Esophagus muscularis mucosa (tissue), 4 donors: ENCODE measurements around the gene ATP4B. TPM values are rescaled to one million over a fixed set of nuclear protein-coding genes. Genes with fewer than 3 reads are reported as not detected.

Source experiments
- DNase-seq: peaks from one replicate; pipeline ENCODE4 v3.0.0-alpha.2; 2017; ENCODE audit errors: extremely low spot score
- H3K27ac ChIP-seq, 4 donors: fragments of 200-600 bp; sonication (generic); replicated peaks in 1 of 4; 1 replicate in 3 of 4; 2 replicates in 1 of 4; pipeline ENCODE4 v1.5.1; 2016 to 2019; ENCODE audit warnings: mild to moderate bottlenecking in 1 of 4
- H3K27me3 ChIP-seq, 4 donors: fragments of 200-600 bp; sonication (generic); one replicate each; pipeline versions ENCODE4 v1.5.1 to v1.6.0; 2016 to 2019
- H3K36me3 ChIP-seq, 4 donors: fragments of 200-600 bp; sonication (generic); one replicate each; pipeline ENCODE4 v1.5.1; 2016 to 2019
- H3K4me1 ChIP-seq, 4 donors: fragments of 200-600 bp; sonication (generic); one replicate each; pipeline ENCODE4 v1.5.1; 2016 to 2019
- H3K4me3 ChIP-seq, 4 donors: fragments of 200-600 bp; sonication (generic); 1 replicate in 2 of 4; 2 replicates in 2 of 4; pipeline ENCODE4 v1.5.1; 2016 to 2019; ENCODE audit warnings: mild to moderate bottlenecking in 4 of 4, moderate library complexity in 1 of 4
- H3K9me3 ChIP-seq, 4 donors: fragments of 200-600 bp; sonication (generic); 1 replicate in 3 of 4; 2 replicates in 1 of 4; pipeline ENCODE4 v1.5.1; 2016 to 2019
- CTCF ChIP-seq, 3 experiments: fragments of 200-600 bp in 2 of 3; fragments of 450-650 bp in 1 of 3; sonication (generic) in 2 of 3; IDR thresholded peaks; one replicate each; pipeline ENCODE4 v1.5.1; 2017 to 2019; ENCODE audit warnings: antibody characterized with exemption in 3 of 3, mild to moderate bottlenecking in 2 of 3, moderate library complexity in 1 of 3
- EP300 ChIP-seq: sonication (generic); formaldehyde crosslinking; IDR thresholded peaks from one replicate; pipeline ENCODE4 v1.6.1; 2017; ENCODE audit warnings: antibody characterized with exemption
- POLR2A ChIP-seq: fragments of 450-650 bp; IDR thresholded peaks from one replicate; pipeline ENCODE4 v1.6.1; 2017; ENCODE audit warnings: antibody characterized with exemption, moderate library complexity, mild to moderate bottlenecking, low read depth
- POLR2AphosphoS5 ChIP-seq, 2 donors: sonication (generic); formaldehyde crosslinking; IDR thresholded peaks; one replicate each; pipeline ENCODE4 v1.6.1; 2017; ENCODE audit warnings: antibody characterized with exemption in 2 of 2
- WGBS: methylation state at CpG from one replicate; pipeline ENCODE4 v1.1.5; 2018; 5-methylcytosine and 5-hydroxymethylcytosine counted together
- intact Hi-C: fragments of 100-400 bp; cut with DNase I; formaldehyde crosslinking; loops from one replicate; pipeline ENCODE4 v1.15.1; 2023
- total RNA-seq, 4 donors: library from RNA; depleted of rRNA; stranded (reverse); fragments of >200 nt; gene quantifications; one replicate each; pipeline versions ENCODE4 v1.1.0 to v1.2.1, GENCODE V29; 2016

ATP4B gene
- total RNA-seq, 4 donors from 2014 or later = not detected

- 91% methylated on average over 2 of the region's 2 CpGs for WGBS
Observed at GRCh38 chr13:113661509-113661908, 3.5 kb upstream of the ATP4B start.

DNA sequence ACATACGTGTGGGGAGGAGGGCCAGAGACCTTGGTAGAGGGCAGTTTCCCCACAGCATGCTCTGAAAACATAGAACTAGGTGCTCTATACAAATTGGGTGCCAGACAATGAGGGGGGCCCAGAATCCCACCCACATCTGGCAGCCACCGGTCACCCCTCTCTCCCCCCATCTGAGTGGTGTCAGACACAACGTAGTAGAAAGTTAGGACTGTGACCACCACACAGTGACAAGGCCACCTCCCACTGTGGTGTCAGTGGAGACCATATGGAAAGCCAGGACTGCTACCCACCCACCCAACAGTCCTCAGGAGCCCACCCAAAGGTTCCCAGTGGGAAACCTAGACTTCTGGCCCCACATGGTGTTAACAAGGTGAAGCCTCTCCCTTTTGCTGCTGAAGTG, 2.1 kb upstream of the ATP4B start:
- H3K36me3 ChIP-seq = no peaks in the 10 kb centered on the region
- no peak for TF ChIP-seq POLR2AphosphoS5 (IDR thresholded peaks at IDR 0.05)
- no peak for TF ChIP-seq POLR2A
- TF ChIP-seq CTCF (IDR thresholded peaks at IDR 0.05) = no peak
- no peak for TF ChIP-seq EP300
- H3K4me3 ChIP-seq = no peak overlapping the region
- peaks cover 0 to 4% (median 0%) of the 10 kb centered on the region in 4 donors for H3K27me3 ChIP-seq
- no peak for DNase-seq
- no peak overlapping the region for H3K27ac ChIP-seq
- WGBS = 82% methylated on average over 3 of the region's 3 CpGs
- H3K9me3 ChIP-seq = peaks cover 0 to 18% (median 4%) of the 10 kb centered on the region in 4 donors
- no peaks in the 10 kb centered on the region for H3K4me1 ChIP-seq
- intact Hi-C loops = no loop called here

More at GRCh38 chr13:113661509-113661908, 3.5 kb upstream of the ATP4B start:
- no peak overlapping the region for H3K4me3 ChIP-seq
- intact Hi-C loops = no loop called here
- no peak overlapping the region for H3K27ac ChIP-seq
- H3K27me3 ChIP-seq = peaks cover 0 to 4% (median 0%) of the 10 kb centered on the region in 4 donors
- H3K9me3 ChIP-seq = peaks cover 0 to 18% (median 4%) of the 10 kb centered on the region in 4 donors
- no peaks in the 10 kb centered on the region for H3K4me1 ChIP-seq
- no peak for DNase-seq
- TF ChIP-seq POLR2AphosphoS5 (IDR thresholded peaks at IDR 0.05) (no peak), EP300 (no peak), CTCF (IDR thresholded peaks at IDR 0.05) (no peak), POLR2A (no peak)
- no peaks in the 10 kb centered on the region for H3K36me3 ChIP-seq

GRCh38 chr13:113659337-113659736, 1.3 kb upstream of the ATP4B start:
- Histone ChIP-seq H3K27me3 (peaks cover 0 to 4% (median 0%) of the 10 kb centered on the region in 4 donors), H3K36me3 (no peaks in the 10 kb centered on the region), H3K27ac (no peak overlapping the region), H3K4me1 (no peaks in the 10 kb centered on the region), H3K4me3 (no peak overlapping the region), H3K9me3 (peaks cover 0 to 18% (median 4%) of the 10 kb centered on the region in 4 donors)
- intact Hi-C loops = no loop called here
- 95% methylated on average over 8 of the region's 8 CpGs for WGBS
- TF ChIP-seq EP300 (no peak), POLR2A (no peak)
- DNase-seq = no peak

DNA sequence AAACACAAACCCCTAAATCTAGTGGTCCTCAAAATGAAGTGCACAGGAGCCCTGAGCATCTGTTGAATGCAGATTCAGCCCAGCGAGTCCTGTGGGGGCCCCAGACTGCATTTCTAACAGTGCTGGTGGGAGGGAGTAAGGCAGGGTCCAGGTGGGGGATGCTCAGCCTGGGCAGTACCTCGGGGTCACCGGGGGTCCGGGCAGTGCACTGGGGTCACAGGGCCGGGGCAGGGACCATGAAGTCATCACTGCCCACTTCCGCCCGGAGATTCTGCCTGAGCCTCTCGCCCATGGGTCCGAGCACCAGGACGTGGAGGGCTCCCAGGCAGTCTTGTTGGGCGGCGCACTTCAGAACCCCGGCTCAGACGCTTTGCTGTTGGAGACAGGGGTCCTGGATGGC, 838 bp upstream of the ATP4B start:
- Histone ChIP-seq H3K4me1 (no peaks in the 10 kb centered on the region), H3K27ac (no peak overlapping the region), H3K4me3 (no peak overlapping the region), H3K36me3 (no peaks in the 10 kb centered on the region), H3K27me3 (peaks cover 0 to 4% (median 0%) of the 10 kb centered on the region in 4 donors), H3K9me3 (peaks cover 0 to 18% (median 4%) of the 10 kb centered on the region in 4 donors)
- intact Hi-C loops = no loop called here
- DNase-seq = no peak
- no peak for TF ChIP-seq POLR2A
- no peak for TF ChIP-seq CTCF (IDR thresholded peaks at IDR 0.05)
- TF ChIP-seq EP300 = no peak
- no peak for TF ChIP-seq POLR2AphosphoS5 (IDR thresholded peaks at IDR 0.05)
- 83% methylated on average over 12 of the region's 14 CpGs for WGBS

DNA sequence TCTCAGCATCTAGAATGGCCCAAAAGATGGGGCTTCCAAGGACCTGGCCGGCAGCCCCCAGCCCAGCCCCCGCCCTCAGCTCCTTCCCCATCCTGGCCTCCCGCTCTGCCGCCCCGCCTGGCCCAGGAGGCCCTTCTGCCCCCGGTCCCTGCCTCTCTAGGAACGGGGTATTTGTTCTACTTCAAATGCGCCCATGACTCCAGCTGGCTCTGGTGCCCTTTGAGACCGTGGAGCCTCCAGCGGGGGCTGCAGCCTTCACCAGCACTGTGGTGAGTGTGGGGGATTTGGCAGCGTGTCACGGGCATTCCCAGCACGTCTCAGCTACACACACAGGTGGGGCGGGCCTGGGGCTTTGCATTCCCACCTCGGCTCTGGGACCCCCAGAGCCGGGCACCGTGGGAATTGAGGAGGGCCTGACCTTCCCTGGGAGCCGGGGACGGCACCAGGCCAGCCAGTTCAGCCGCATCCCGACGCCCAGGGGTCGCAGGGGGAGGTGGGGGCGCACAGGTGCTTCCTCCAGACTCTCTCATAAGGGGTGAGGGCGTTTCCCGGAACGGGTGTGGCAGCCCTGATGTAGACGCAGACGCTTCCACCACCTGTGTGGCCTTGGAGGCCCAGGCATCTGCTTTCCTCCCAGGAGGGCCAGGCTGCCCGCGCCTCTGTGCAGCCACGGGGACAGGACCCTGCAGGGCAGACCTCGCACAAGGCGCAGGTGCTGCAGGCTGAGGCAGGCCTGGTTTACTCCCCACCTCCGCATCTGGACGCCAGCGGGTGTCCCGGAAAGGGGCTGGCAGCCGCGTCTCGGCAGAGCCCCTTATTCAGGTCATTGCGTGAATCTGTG, 947 bp downstream of the ATP4B start:
- H3K27me3 ChIP-seq = peaks cover 0 to 4% (median 0%) of the 10 kb centered on the region in 4 donors
- TF ChIP-seq POLR2A = no peak
- no peak for TF ChIP-seq EP300
- no peak overlapping the region for H3K4me3 ChIP-seq
- intact Hi-C loops = no loop called here
- WGBS = 90% methylated on average over 20 of the region's 42 CpGs
- no peaks in the 10 kb centered on the region for H3K36me3 ChIP-seq
- no peak overlapping the region for H3K27ac ChIP-seq
- no peaks in the 10 kb centered on the region for H3K4me1 ChIP-seq
- H3K9me3 ChIP-seq = peaks cover 0 to 17% (median 4%) of the 10 kb centered on the region in 4 donors
- DNase-seq = no peak
